Keratinocyte (primary cell): ENCODE measurements around the gene ATP6V1C2.
A peak's percentile ranks its signal among the peaks of the same experiment; 100 is the strongest.

Source experiments
- CTCF ChIP-seq, 3 experiments: IDR thresholded peaks in 1 of 3; conservative IDR thresholded peaks in 1 of 3; optimal IDR thresholded peaks in 1 of 3; 2 replicates in 2 of 3; 3 replicates in 1 of 3; pipeline versions ENCODE3 to v1.5.1; 2011; ENCODE audit warnings: low read length in 3 of 3, mild to moderate bottlenecking in 3 of 3, moderate library complexity in 2 of 3, control low read depth in 1 of 3, inconsistent platforms in 1 of 3; ENCODE audit not compliant: insufficient read depth in 2 of 3; ENCODE audit errors: extremely low read depth in 1 of 3
- EZH2 ChIP-seq: IDR thresholded peaks from one replicate; pipeline ENCODE4 v1.6.1; 2012; ENCODE audit warnings: inconsistent platforms, mild to moderate bottlenecking, low read length, moderate library complexity

- peak in 1 of 3 experiments; percentile 36 for TF ChIP-seq CTCF (optimal IDR thresholded peaks at IDR 0.05 in 1 of 3, IDR thresholded peaks at IDR 0.05 in 1 of 3, conservative IDR thresholded peaks at IDR 0.05 in 1 of 3; ENCODE audit: extremely low read depth in 1 of 3, insufficient read depth in 2 of 3, low read length in 3 of 3)
- TF ChIP-seq EZH2, result no peak
Observed at GRCh38 chr2:10792660-10793400, 71.4 kb downstream of the ATP6V1C2 start.
